Measurements from ENCODE around the gene ZFP36.

Gene ZFP36

DNA sequence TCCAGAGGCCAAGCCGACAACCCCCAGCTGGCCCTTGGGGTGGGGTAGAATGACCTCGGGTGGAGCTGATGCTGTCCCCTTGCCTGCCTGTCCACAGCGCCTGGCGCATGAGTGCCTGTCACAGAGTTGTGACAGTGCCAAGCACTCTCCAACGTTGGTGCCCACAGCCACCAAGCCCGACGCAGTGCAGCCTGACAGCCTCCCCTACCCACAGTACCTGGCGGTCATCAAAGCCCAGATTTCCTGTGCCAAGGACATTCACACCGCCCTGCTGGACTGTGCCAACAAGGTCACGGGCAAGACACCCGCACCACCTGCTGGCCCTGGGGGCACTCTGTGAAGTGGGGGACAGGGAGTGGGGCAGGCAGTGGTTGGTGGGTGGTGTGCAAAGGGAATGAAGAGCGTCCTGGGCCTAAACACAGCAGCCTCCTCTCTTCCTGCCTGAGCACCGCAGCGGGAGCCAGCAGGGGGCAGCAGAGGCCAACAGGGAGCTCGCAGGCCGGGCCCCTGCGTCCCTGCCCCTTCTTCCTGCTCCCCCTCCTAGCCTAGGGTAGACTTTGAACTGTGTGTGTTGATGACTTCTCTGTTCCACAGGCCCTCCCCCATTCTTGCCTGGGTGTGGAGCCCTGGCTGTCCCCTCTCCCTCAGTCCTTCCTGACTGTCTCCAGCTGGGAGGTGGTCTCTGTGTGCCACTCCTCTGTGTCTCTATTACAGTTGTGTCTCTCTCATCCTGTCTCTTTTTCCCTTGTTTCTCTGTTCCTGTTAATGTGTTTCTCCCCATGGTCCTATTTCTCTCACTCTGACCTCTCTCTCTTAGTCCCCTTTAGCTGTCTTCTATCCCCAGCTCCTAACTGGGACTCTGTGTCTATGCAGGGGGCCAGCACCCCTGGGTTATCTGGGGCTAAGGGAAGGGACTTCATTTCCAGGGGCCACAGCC, 9.0 kb upstream of the ZFP36 start:
- DNase-seq: peak; percentile 96
- Mint-ChIP-seq H3K4me3 (peak overlapping the region; percentile 47), H3K36me3 (peaks cover 30% of the 10 kb centered on the region), H3K27ac (peak overlapping the region; percentile 96), H3K4me1 (peaks cover 73% of the 10 kb centered on the region), H3K27me3 (no peaks in the 10 kb centered on the region), H3K9me3 (no peaks in the 10 kb centered on the region)
- CTCF ChIA-PET: interaction anchor here (0.8 to 5.3 kb wide), 15 partner anchors 10 to 288 kb away, joined by 3 to 96 read pairs (median 4); partner anchors contain the start of genes EID2B, PLEKHG2, RPS16 and ZFP36

DNA sequence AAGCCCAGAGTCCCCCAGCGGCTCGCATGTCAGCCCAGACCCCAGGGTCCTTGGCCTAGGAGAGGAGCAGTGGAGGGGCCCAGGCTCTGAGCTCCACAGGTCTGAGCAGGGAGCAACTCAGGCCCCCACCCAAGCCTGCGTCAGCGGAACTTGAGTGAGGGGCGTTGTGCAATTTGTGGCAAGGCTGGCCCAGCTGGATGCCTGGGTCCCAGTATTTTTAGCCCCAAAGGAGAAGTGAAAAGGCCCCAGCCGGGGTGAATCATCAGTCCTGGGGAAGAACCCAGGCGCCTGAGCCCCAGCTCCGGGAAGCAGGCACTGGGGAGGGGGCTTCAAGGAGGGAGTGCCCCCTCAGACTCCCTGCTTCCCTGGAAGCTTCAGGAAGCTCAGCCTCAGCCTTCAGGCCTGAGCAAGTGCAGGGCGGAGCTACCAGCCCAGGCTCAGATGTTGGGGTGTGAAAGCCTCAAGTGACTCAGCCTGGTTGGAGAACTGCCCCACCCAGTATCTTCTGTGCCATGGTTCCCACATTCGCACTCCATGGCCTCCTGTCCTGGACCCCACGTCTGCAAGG, 8.3 kb upstream of the ZFP36 start:
- peaks cover 28% of the 10 kb centered on the region for H3K36me3 Mint-ChIP-seq
- H3K27me3 Mint-ChIP-seq: no peaks in the 10 kb centered on the region
- H3K4me1 Mint-ChIP-seq: peaks cover 72% of the 10 kb centered on the region
- DNase-seq: peak; percentile 62
- H3K4me3 Mint-ChIP-seq: peak overlapping the region; percentile 47
- CTCF ChIA-PET: interaction anchor here (0.8 to 5.3 kb wide), 15 partner anchors 9 to 186 kb away, joined by 3 to 96 read pairs (median 4); partner anchors contain the start of genes EID2B, PLEKHG2, RPS16 and ZFP36
- H3K27ac Mint-ChIP-seq: peak overlapping the region; percentile 96
- H3K9me3 Mint-ChIP-seq: no peaks in the 10 kb centered on the region

- no peaks in the 10 kb centered on the region for H3K27me3 Mint-ChIP-seq
- no peaks in the 10 kb centered on the region for H3K9me3 Mint-ChIP-seq
- H3K36me3 Mint-ChIP-seq: peaks cover 21% of the 10 kb centered on the region
- DNase-seq: no peak
- H3K27ac Mint-ChIP-seq: peak overlapping the region; percentile 96
- CTCF ChIA-PET: interaction anchor here (3.2 to 4.3 kb wide), 2 partner anchors 8 to 12 kb away, joined by 29 to 32 read pairs; partner anchors contain the start of genes PLEKHG2 and ZFP36
- H3K4me3 Mint-ChIP-seq: no peak overlapping the region
- peaks cover 77% of the 10 kb centered on the region for H3K4me1 Mint-ChIP-seq
Observed at GRCh38 chr19:39399668-39400050, 7.0 kb upstream of the ZFP36 start.

- H3K27ac Mint-ChIP-seq: peak overlapping the region; percentile 44
Observed at GRCh38 chr19:39400061-39400460, 6.6 kb upstream of the ZFP36 start.

DNA sequence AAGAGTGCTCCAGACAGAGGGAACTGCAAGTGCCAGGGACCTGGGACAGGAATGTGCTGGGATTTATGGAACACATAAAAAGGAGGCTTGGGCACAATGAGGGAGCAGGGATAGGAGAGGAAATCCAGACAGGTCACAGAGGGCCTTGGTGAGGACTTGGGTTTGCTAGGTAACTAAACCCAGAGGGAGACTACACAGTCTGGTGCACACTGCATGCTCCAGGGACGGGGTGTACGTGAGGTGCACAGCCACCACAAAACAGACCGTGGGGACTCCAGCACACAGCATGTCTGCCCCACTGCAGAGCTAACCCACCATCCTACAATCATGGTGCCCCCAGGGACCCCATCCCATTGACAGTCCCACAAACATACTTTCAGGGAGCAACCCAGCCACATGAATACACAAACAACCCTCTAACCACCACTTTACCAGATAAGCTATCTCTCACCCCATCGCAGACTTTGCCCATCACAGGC, 5.5 kb upstream of the ZFP36 start:
- peaks cover 81% of the 10 kb centered on the region for H3K4me1 Mint-ChIP-seq
- DNase-seq: no peak
- H3K27ac Mint-ChIP-seq: peak overlapping the region; percentile 95
- CTCF ChIA-PET: interaction anchor here (1.4 to 4.3 kb wide), 2 partner anchors 9 to 11 kb away, joined by 3 to 29 read pairs; partner anchors contain the start of gene PLEKHG2
- H3K9me3 Mint-ChIP-seq: no peaks in the 10 kb centered on the region
- H3K27me3 Mint-ChIP-seq: no peaks in the 10 kb centered on the region
- H3K4me3 Mint-ChIP-seq: peak overlapping the region; percentile 80
- H3K36me3 Mint-ChIP-seq: peaks cover 11% of the 10 kb centered on the region

More at GRCh38 chr19:39400061-39400460, 6.6 kb upstream of the ZFP36 start:
- H3K4me3 Mint-ChIP-seq: no peak overlapping the region
- H3K9me3 Mint-ChIP-seq: no peaks in the 10 kb centered on the region
- H3K36me3 Mint-ChIP-seq: peaks cover 18% of the 10 kb centered on the region
- H3K27me3 Mint-ChIP-seq: no peaks in the 10 kb centered on the region
- peaks cover 80% of the 10 kb centered on the region for H3K4me1 Mint-ChIP-seq
- no peak for DNase-seq
- CTCF ChIA-PET: interaction anchor here (4.3 kb wide), 1 partner anchor 12 kb away, joined by 29 read pairs; the partner anchor contains the start of gene PLEKHG2

DNA sequence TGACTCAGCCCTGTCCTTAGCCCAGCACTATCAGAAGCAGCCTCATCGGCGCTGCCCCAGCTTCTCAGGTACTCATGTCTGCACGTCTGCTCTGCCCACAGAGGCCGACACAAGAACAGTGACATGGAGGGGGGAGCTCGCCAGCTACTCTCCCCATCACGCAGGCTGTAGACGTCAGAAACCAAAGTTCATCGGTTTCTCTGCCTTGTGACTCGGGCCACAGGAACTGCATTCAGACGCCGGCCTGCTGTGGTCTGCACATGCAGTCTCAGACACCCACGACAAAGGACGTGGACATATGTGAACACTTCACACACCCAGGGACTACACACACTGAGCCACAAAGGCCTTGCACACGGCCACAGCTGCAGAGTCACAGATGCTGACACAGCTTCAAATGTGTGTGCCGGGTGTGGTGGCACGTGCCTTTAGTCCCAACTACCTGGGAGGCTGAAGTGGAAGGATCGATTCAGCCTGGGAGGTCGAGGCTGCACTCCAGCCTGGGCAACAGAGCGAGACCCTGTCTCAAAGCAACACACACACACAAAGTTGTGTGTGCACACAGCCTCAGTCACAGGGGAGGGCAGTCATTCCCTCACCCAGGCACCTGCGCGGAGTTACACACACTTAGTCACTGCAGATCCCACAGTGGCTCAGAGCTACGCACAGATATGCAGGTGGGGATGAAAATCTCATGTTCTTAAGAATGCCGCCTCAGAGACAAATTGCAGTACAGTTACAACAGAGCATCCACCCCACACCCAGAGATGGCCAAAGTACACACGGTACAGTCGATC, 4.9 kb upstream of the ZFP36 start:
- Mint-ChIP-seq H3K36me3 (peaks cover 11% of the 10 kb centered on the region), H3K4me3 (peak overlapping the region; percentile 80), H3K4me1 (peaks cover 84% of the 10 kb centered on the region), H3K27me3 (no peaks in the 10 kb centered on the region), H3K27ac (peak overlapping the region; percentile 95), H3K9me3 (no peaks in the 10 kb centered on the region)
- DNase-seq: peak; percentile 83
- CTCF ChIA-PET: interaction anchor here (1.4 to 4.3 kb wide), 2 partner anchors 10 kb away, joined by 3 to 29 read pairs; partner anchors contain the start of gene PLEKHG2

GRCh38 chr19:39402346-39403300, 4.0 kb upstream of the ZFP36 start:
- H3K36me3 Mint-ChIP-seq: peaks cover 17% of the 10 kb centered on the region
- DNase-seq: peak; percentile 95
- no peaks in the 10 kb centered on the region for H3K9me3 Mint-ChIP-seq
- CTCF ChIA-PET: interaction anchor here (4.3 kb wide), 1 partner anchor 9 kb away, joined by 29 read pairs; the partner anchor contains the start of gene PLEKHG2
- peak overlapping the region; percentile 80 for H3K4me3 Mint-ChIP-seq
- peak overlapping the region; percentile 95 for H3K27ac Mint-ChIP-seq
- peaks cover 6% of the 10 kb centered on the region for H3K27me3 Mint-ChIP-seq
- H3K4me1 Mint-ChIP-seq: peaks cover 75% of the 10 kb centered on the region

DNA sequence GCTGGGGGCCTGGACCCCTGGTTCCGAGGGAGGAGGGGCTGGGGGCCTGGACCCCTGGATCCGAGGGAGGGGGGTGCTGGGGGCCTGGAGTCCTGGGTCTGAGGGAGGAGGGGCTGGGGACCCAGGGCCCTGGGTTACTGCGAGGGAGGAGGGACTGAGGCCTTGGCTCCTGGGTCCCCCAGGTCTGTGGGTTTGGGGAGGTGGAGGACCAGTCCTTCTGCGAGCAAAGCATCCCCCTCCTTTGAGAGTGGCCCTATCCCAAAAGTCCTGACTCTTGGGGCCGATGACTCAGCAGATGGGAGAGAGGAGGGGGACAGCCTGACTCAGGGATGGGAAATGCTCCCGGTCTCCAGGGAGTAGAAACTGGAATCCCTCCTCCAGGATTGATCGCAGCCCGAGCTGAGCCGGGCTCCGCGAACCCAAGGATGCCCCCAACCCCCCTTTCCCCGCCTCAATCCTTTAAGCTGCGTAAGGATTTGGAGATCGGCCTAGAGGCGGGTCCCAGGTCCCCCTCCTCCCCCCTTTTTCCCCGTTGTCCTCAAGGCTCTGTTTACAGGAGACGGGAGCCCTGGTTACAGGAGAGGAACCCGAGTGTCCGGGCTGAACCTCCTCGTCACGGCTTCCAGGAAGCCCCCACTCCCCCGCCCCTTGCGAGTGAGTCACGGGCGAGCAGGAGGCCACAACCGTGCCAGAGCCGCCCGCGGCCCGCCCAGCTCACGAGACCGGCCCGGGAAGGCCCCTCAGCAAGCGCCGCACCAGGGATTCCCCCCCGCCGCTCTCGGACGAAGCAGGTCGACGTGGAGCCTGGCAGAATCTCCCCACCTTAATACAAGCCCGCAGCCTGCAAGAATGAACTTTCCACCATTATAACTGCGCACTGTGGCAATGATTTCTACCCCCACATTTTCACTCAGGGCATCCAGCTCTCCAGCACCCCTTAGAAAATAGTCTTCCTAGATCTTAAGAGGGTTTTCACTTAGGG, 3.0 kb upstream of the ZFP36 start:
- H3K27me3 Mint-ChIP-seq: peaks cover 6% of the 10 kb centered on the region
- CTCF ChIA-PET: interaction anchor here (4.3 kb wide), 1 partner anchor 8 kb away, joined by 29 read pairs; the partner anchor contains the start of gene PLEKHG2
- H3K4me3 Mint-ChIP-seq: peak overlapping the region; percentile 80
- DNase-seq: peak; percentile 95
- peaks cover 27% of the 10 kb centered on the region for H3K36me3 Mint-ChIP-seq
- peaks cover 65% of the 10 kb centered on the region for H3K4me1 Mint-ChIP-seq
- H3K9me3 Mint-ChIP-seq: no peaks in the 10 kb centered on the region
- H3K27ac Mint-ChIP-seq: peak overlapping the region; percentile 95

DNA sequence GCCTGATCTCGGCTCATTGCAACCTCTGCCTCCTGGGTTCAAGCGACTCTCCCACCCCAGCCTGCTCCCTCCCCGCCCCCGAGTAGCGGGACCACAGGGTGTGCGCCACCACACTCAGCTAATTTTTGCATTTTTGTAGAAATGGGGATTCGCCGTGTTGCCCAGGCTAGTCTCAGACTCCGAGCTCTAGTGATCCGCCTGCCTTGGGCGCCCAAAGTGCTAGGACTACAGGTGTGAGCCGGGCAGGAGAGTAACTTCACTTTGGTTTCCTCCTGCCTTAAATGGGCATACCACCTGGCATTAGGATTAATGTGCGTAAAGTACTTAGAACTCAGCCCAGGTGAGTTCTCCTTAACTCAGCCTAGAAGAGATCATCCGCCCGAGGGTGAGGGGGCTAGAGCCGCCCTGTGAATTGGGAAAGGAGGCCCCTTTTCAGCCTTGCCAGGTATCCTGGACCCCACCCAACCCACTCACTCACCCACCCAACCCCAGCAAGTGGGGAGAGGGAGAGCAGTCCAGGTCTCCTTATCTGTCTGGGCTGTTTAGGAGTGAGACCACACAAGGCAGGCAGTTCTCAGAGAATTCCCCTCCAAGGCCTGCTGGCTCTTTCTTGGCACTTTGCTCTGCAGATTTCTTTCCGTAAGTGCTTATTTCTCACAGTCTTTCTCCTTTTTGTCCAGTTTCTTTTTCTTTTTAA, 1.2 kb upstream of the ZFP36 start:
- Mint-ChIP-seq H3K36me3 (peaks cover 25% of the 10 kb centered on the region), H3K27ac (peak overlapping the region; percentile 89), H3K4me1 (peaks cover 52% of the 10 kb centered on the region), H3K9me3 (no peaks in the 10 kb centered on the region), H3K4me3 (peak overlapping the region; percentile 78), H3K27me3 (peaks cover 6% of the 10 kb centered on the region)
- CTCF ChIA-PET: no interaction called here
- DNase-seq: no peak

DNA sequence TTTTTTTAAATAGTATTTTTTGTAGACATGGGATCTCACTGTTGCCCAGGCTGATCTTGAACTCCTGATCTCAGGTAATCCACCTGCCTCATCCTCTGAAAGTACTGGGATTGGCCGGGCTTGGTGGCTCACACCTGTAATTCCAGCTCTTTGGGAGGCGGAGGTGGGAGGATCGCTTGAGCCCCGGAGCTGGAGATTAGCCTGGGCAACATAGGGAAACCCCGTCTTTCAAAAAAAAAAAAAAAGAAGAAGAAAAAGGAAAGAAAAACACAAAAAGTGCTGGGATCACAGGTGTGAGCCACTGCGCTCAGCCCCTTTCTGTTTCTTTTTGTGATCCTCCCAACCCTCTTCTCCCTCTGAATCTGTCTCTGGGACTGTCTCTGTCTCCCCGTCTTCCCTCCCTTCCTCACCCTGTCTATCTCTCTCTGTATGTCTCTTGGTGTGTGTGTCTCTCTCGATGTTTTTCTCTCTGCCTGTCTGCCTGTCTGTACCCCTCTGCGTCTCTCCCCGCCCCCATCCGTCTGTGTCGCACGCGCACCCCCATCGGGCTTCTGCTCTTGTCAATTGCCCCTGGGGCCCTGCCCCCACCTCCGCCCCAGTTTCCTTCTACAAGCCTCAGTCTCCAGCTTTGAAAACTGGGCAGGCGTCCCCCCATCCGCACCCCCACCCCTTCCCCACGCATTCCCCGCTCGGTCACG, 540 bp upstream of the ZFP36 start:
- Mint-ChIP-seq H3K27me3 (peaks cover 6% of the 10 kb centered on the region), H3K27ac (peak overlapping the region; percentile 89), H3K4me3 (peak overlapping the region; percentile 78), H3K4me1 (peaks cover 53% of the 10 kb centered on the region), H3K36me3 (peaks cover 31% of the 10 kb centered on the region), H3K9me3 (no peaks in the 10 kb centered on the region)
- CTCF ChIA-PET: interaction anchor here (3.8 kb wide), 1 partner anchor 8 kb away, joined by 32 read pairs; no protein-coding TSS in a partner anchor
- DNase-seq: peak; percentile 91

DNA sequence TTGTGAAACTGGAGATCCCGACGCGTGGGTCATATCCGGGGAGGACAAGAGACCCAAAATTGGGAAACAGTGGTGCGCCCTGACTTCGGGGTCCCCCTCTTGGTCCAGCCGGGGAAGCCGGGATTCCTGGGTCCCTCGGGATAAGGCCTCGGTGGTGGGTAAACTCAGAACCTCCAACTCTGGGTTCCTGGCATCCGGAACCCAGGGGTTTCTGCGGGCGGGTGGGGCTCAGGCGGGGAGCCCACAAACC, 688 bp downstream of the ZFP36 start:
- Mint-ChIP-seq H3K4me3 (peak overlapping the region; percentile 78), H3K9me3 (no peaks in the 10 kb centered on the region), H3K27me3 (peaks cover 10% of the 10 kb centered on the region), H3K4me1 (peaks cover 53% of the 10 kb centered on the region), H3K36me3 (peaks cover 37% of the 10 kb centered on the region), H3K27ac (peak overlapping the region; percentile 98)
- CTCF ChIA-PET: interaction anchor here (3.8 kb wide), 1 partner anchor 9 kb away, joined by 32 read pairs; no protein-coding TSS in a partner anchor
- DNase-seq: no peak
